Stimulated activated CD4-positive, alpha-beta T cell treated with anti-CD3 and anti-CD28 coated beads, Interleukin-2, amount 100 ng/mL, for 24 hours (primary cell): ENCODE measurements around the gene CELF3.
A peak's percentile ranks its signal among the peaks of the same experiment; 100 is the strongest.

Experiments used
- DNase-seq, 2 donors: peaks; one replicate each; pipeline ENCODE4 v3.0.0-alpha.2; 2020

The CELF3 gene

GRCh38 chr1:151720554-151720953, 4.0 kb upstream of the CELF3 start:
- no peak for DNase-seq

- no peak for DNase-seq
Observed at GRCh38 chr1:151720125-151720524, 3.5 kb upstream of the CELF3 start.

GRCh38 chr1:151718666-151719065, 2.1 kb upstream of the CELF3 start:
- no peak for DNase-seq

- DNase-seq: no peak
Observed at GRCh38 chr1:151718011-151718431, 1.4 kb upstream of the CELF3 start.

- no peak for DNase-seq
Observed at GRCh38 chr1:151716405-151716762, 219 bp downstream of the CELF3 start.

- no peak for DNase-seq
Observed at GRCh38 chr1:151715726-151716404, 738 bp downstream of the CELF3 start.

- DNase-seq: no peak
Observed at GRCh38 chr1:151714820-151715725, 1.5 kb downstream of the CELF3 start.

GRCh38 chr1:151713874-151714273, 2.7 kb downstream of the CELF3 start:
- no peak for DNase-seq

GRCh38 chr1:151713044-151713443, 3.6 kb downstream of the CELF3 start:
- no peak for DNase-seq

- DNase-seq: no peak
Observed at GRCh38 chr1:151711951-151712350, 4.7 kb downstream of the CELF3 start.

GRCh38 chr1:151711044-151711800, 5.4 kb downstream of the CELF3 start:
- no peak for DNase-seq

GRCh38 chr1:151710187-151710840, 6.3 kb downstream of the CELF3 start:
- peak; percentile 39 to 59 for DNase-seq

- DNase-seq: no peak
Observed at GRCh38 chr1:151708891-151709290, 7.7 kb downstream of the CELF3 start.

- no peak for DNase-seq
Observed at GRCh38 chr1:151707541-151708065, 9.0 kb downstream of the CELF3 start.

GRCh38 chr1:151706464-151707415, 9.9 kb downstream of the CELF3 start:
- no peak for DNase-seq

- DNase-seq: no peak
Observed at GRCh38 chr1:151705753-151706463, 10.7 kb downstream of the CELF3 start.

- no peak for DNase-seq
Observed at GRCh38 chr1:151705146-151705545, 11.5 kb downstream of the CELF3 start.

- no peak for DNase-seq
Observed at GRCh38 chr1:151704246-151704645, 12.4 kb downstream of the CELF3 start.

GRCh38 chr1:151703813-151704212, 12.8 kb downstream of the CELF3 start:
- DNase-seq: no peak

- no peak for DNase-seq
Observed at GRCh38 chr1:151702936-151703335, 13.7 kb downstream of the CELF3 start.

- DNase-seq: no peak
Observed at GRCh38 chr1:151701515-151701914, 15.1 kb downstream of the CELF3 start.
